ENCODE data around the gene MCRS1.

The MCRS1 gene

DNA sequence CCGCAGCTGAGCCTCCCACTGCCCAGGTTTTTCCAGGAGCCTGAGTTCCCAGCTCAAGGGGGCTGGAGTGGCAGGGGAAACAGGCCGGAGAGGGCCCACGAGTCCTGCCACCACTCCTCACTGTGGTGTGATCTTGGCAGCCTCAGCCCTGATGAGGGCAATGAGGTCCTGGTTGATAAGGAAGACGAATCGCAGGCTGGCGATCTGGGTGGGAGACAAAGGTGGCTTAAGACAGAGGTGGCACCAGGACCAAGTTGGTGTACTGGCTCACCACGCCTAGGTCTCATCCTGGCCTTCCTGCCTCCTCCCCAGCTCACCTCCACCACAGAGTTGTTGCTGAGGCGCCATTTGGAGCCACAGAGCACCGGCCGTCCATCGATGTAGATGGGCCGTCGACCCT, 9.4 kb downstream of the MCRS1 start:
- TF ChIP-seq CTCF (conservative IDR thresholded peaks at IDR 0.05; ENCODE audit: low read depth), result no peak
- no peak for DNase-seq (ENCODE audit: low spot score)
- H3K27ac ChIP-seq, result no peak overlapping the region
- POLR2A ChIA-PET (ENCODE audit: low non-redundant PET), result no interaction called here
- CTCF ChIA-PET, result interaction anchor here (2.3 kb wide), 1 partner anchor 200 kb away, joined by 10 read pairs; no protein-coding TSS in a partner anchor

GRCh38 chr12:49557917-49558215, 10.1 kb downstream of the MCRS1 start:
- CTCF ChIA-PET, result no interaction called here
- H3K27ac ChIP-seq, result no peak overlapping the region; the same call in 1 of the 2 replicates
- no peak for DNase-seq (ENCODE audit: low spot score)
- POLR2A ChIA-PET (ENCODE audit: low non-redundant PET), result no interaction called here
- TF ChIP-seq CTCF (conservative IDR thresholded peaks at IDR 0.05; ENCODE audit: low read depth), result peak; percentile 30

- DNase-seq (ENCODE audit: low spot score), result no peak
- H3K27ac ChIP-seq, result peak overlapping the region; percentile 27
- TF ChIP-seq CTCF (conservative IDR thresholded peaks at IDR 0.05; ENCODE audit: low read depth), result no peak
- POLR2A ChIA-PET (ENCODE audit: low non-redundant PET), result no interaction called here
- CTCF ChIA-PET, result interaction anchor here (0.6 to 0.8 kb wide), 3 partner anchors 13 to 114 kb away, joined by 3 read pairs; no protein-coding TSS in a partner anchor
These were observed 10.6 kb downstream of the MCRS1 start for GRCh38 chr12:49557187-49557916.

DNA sequence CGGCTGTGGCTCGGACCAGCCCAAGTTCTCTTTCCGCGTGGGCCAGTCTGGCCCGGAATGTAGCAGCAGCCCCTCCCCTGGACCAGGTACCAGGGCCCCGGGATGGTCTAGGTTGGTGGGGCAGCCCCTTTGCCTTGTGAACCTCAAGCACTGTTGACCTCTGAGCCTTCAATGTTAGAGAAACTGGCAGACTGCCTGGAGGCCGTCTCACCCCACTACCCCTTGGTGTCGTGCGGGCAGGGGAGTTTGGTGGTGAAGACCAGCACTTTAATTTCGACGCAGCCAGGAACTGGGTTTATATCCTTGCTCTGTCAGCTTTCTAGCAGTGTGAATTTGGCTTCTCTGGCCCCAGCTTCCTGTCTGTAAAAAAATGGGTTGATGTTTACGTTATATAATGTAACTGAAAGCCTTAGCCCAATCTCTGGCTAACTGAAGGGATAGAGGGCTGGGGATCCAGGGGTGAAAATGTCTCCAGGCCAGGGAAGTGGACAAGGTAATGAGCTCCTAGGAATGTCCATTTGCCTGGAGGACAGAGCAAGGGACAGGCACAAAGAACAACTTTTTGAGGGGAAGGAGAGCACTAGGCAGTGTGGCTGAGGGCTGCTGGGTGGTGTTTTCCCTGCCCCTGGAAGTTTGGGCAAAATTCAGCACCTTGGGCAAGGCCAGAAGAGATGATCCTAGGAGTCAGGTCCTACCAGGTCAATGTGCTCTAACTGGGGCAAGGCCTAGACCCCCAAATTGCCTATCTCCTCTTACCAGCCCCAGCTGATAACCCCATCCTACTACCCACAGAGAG, 11.4 kb downstream of the MCRS1 start:
- ChIA-PET POLR2A (ENCODE audit: low non-redundant PET) (no interaction called here), CTCF (interaction anchor here (0.6 to 0.8 kb wide), 3 partner anchors 14 to 114 kb away, joined by 3 read pairs; no protein-coding TSS in a partner anchor)
- DNase-seq (ENCODE audit: low spot score), result no peak
- peak overlapping the region; percentile 27 for H3K27ac ChIP-seq
- TF ChIP-seq CTCF (conservative IDR thresholded peaks at IDR 0.05; ENCODE audit: low read depth), result no peak

GRCh38 chr12:49555631-49556390, 12.1 kb downstream of the MCRS1 start:
- H3K27ac ChIP-seq, result no peak overlapping the region
- no peak for TF ChIP-seq CTCF (conservative IDR thresholded peaks at IDR 0.05; ENCODE audit: low read depth)
- ChIA-PET POLR2A (ENCODE audit: low non-redundant PET) (no interaction called here), CTCF (interaction anchor here (0.6 to 1.0 kb wide), 3 partner anchors 11 to 212 kb away, joined by 3 read pairs; no protein-coding TSS in a partner anchor)
- no peak for DNase-seq (ENCODE audit: low spot score)

- no peak for TF ChIP-seq CTCF (conservative IDR thresholded peaks at IDR 0.05; ENCODE audit: low read depth)
- DNase-seq (ENCODE audit: low spot score), result no peak
- no peak overlapping the region for H3K27ac ChIP-seq
- POLR2A ChIA-PET (ENCODE audit: low non-redundant PET), result no interaction called here
- CTCF ChIA-PET, result interaction anchor here (0.5 to 2.7 kb wide), 10 partner anchors 8 to 266 kb away, joined by 3 to 18 read pairs (median 4); no protein-coding TSS in a partner anchor
These were observed 13.7 kb downstream of the MCRS1 start for GRCh38 chr12:49554266-49554665.
